HEK293T (cell line): ENCODE measurements around the gene TOR1AIP1.

ENCODE experiments used
- CTBP1 ChIP-seq: fragments of 450-650 bp; IDR thresholded peaks from 2 replicates; pipeline ENCODE4 v1.6.1; 2016; ENCODE audit warnings: borderline replicate concordance
- SP1 ChIP-seq: fragments of 450-650 bp; IDR thresholded peaks from 2 replicates; pipeline ENCODE4 v1.6.1; 2017
- ZNF384 ChIP-seq: fragments of 450-650 bp; IDR thresholded peaks from 2 replicates; pipeline ENCODE4 v1.6.1; 2016

- no peak for TF ChIP-seq CTBP1
- no peak for TF ChIP-seq ZNF384
- TF ChIP-seq SP1, result no peak
Measured at GRCh38 chr1:179966551-179966950, 84.5 kb downstream of the TOR1AIP1 start.
